GM21423 (cell line): ENCODE measurements around the gene ALDH3B2.
"Not testable (repeated sequence)": the region's sequence is repeated elsewhere in the genome, so short reads cannot be mapped to it uniquely, and the experiment has no call there.

ENCODE experiments used
- ATAC-seq: cut with Tn5 transposase; IDR thresholded peaks from one replicate; pipeline ENCODE4 v1.9.1; 2021; ENCODE audit warnings: mild to moderate bottlenecking, moderate library complexity; ENCODE audit not compliant: unreplicated experiment

The ALDH3B2 gene

GRCh38 chr11:67631411-67631810 lies 43.0 kb downstream of the ALDH3B2 start:
- no peak for ATAC-seq

- no peak for ATAC-seq
These were observed 43.5 kb downstream of the ALDH3B2 start for GRCh38 chr11:67630943-67631331.

GRCh38 chr11:67630228-67630942 lies 44.0 kb downstream of the ALDH3B2 start:
- peak; percentile 66 for ATAC-seq

- ATAC-seq, result peak; percentile 42
These were observed 44.8 kb downstream of the ALDH3B2 start, which contains the start of gene NUDT8 for GRCh38 chr11:67629386-67630227. Gene NUDT8, minus strand, starts transcription at chr11:67629937. Its CDS starts 26 bp downstream, at chr11:67629911.

GRCh38 chr11:67628710-67629385 lies 45.6 kb downstream of the ALDH3B2 start:
- ATAC-seq, result no peak

GRCh38 chr11:67627812-67628624 lies 46.4 kb downstream of the ALDH3B2 start:
- ATAC-seq, result no peak

GRCh38 chr11:67627441-67627811 lies 47.0 kb downstream of the ALDH3B2 start:
- ATAC-seq, result no peak

- ATAC-seq, result no peak
These were observed 47.5 kb downstream of the ALDH3B2 start for GRCh38 chr11:67626970-67627369.

GRCh38 chr11:67626131-67626833 lies 48.1 kb downstream of the ALDH3B2 start:
- not testable (repeated sequence) for ATAC-seq

GRCh38 chr11:67623795-67624194 lies 50.6 kb downstream of the ALDH3B2 start:
- not testable (repeated sequence) for ATAC-seq

- not testable (repeated sequence) for ATAC-seq
These were observed 51.5 kb downstream of the ALDH3B2 start for GRCh38 chr11:67622905-67623304.

- ATAC-seq, result not testable (repeated sequence)
These were observed 52.5 kb downstream of the ALDH3B2 start for GRCh38 chr11:67621928-67622327.

- not testable (repeated sequence) for ATAC-seq
These were observed 53.8 kb downstream of the ALDH3B2 start for GRCh38 chr11:67620621-67621020.

- not testable (repeated sequence) for ATAC-seq
These were observed 54.5 kb downstream of the ALDH3B2 start for GRCh38 chr11:67619683-67620618.

- ATAC-seq, result not testable (repeated sequence)
These were observed 55.3 kb downstream of the ALDH3B2 start for GRCh38 chr11:67618901-67619659.

GRCh38 chr11:67617243-67617953 lies 57.0 kb downstream of the ALDH3B2 start:
- ATAC-seq, result no peak

GRCh38 chr11:67616431-67617242 lies 57.8 kb downstream of the ALDH3B2 start:
- ATAC-seq, result no peak
